ENCODE data around the gene USP40.

Gene USP40

GRCh38 chr2:233486778-233487552, 79.6 kb downstream of the USP40 start:
- H3K36me3 ChIP-seq (ENCODE audit: control insufficient read depth, insufficient read depth, low read length) = peaks cover 18% of the 10 kb centered on the region
- H3K27ac ChIP-seq (ENCODE audit: insufficient read depth, low read depth, low read length, poor library complexity, severe bottlenecking) = no peak overlapping the region
- no peak overlapping the region for H3K4me3 ChIP-seq (ENCODE audit: insufficient read depth, low read depth, low read length)
- 92 to 97% methylated on average over 3 to 4 of the region's 4 CpGs for WGBS, 2 experiments
- H3K9me3 ChIP-seq (ENCODE audit: control insufficient read depth, low read length) = peaks cover 2% of the 10 kb centered on the region
- no peaks in the 10 kb centered on the region for H3K27me3 ChIP-seq (ENCODE audit: control insufficient read depth, insufficient read depth, low read length, poor library complexity, severe bottlenecking)
- no peaks in the 10 kb centered on the region for H3K4me1 ChIP-seq (ENCODE audit: control insufficient read depth, insufficient read depth, low read length)

GRCh38 chr2:233486357-233486756, 80.2 kb downstream of the USP40 start:
- Histone ChIP-seq H3K4me3 (ENCODE audit: insufficient read depth, low read depth, low read length) (no peak overlapping the region), H3K27ac (ENCODE audit: insufficient read depth, low read depth, low read length, poor library complexity, severe bottlenecking) (no peak overlapping the region), H3K9me3 (ENCODE audit: control insufficient read depth, low read length) (peaks cover 2% of the 10 kb centered on the region), H3K36me3 (ENCODE audit: control insufficient read depth, insufficient read depth, low read length) (peaks cover 18% of the 10 kb centered on the region), H3K4me1 (ENCODE audit: control insufficient read depth, insufficient read depth, low read length) (no peaks in the 10 kb centered on the region), H3K27me3 (ENCODE audit: control insufficient read depth, insufficient read depth, low read length, poor library complexity, severe bottlenecking) (no peaks in the 10 kb centered on the region)
- WGBS, 2 experiments = 90 to 91% methylated on average over 4 of the region's 4 CpGs

- 89 to 93% methylated on average over 15 of the region's 15 CpGs for WGBS, 2 experiments
- H3K36me3 ChIP-seq (ENCODE audit: control insufficient read depth, insufficient read depth, low read length) = peaks cover 18% of the 10 kb centered on the region
- H3K9me3 ChIP-seq (ENCODE audit: control insufficient read depth, low read length) = peaks cover 2% of the 10 kb centered on the region
- H3K4me1 ChIP-seq (ENCODE audit: control insufficient read depth, insufficient read depth, low read length) = no peaks in the 10 kb centered on the region
- H3K27me3 ChIP-seq (ENCODE audit: control insufficient read depth, insufficient read depth, low read length, poor library complexity, severe bottlenecking) = no peaks in the 10 kb centered on the region
- no peak overlapping the region for H3K4me3 ChIP-seq (ENCODE audit: insufficient read depth, low read depth, low read length)
- no peak overlapping the region for H3K27ac ChIP-seq (ENCODE audit: insufficient read depth, low read depth, low read length, poor library complexity, severe bottlenecking)
These were observed 80.9 kb downstream of the USP40 start for GRCh38 chr2:233485726-233486125.

DNA sequence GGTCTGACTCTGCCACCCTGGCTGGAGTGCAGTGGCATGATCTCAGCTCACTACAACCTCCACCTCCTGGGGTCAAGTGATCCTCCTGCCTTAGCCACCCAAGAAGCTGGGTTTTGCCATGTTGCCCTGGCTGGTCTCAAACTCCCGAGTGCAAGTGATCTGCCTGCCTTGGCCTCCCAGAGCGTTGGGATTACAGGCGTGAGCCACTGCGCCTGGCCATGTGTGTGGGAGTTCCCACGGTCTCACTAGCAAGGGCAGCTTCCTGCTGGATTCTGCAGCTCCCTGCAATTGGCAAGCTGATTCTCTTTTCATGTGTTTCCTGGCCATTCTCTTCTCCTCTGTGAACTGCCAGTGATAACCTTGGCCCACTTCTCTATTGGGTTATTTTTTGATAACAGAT, 84.0 kb downstream of the USP40 start:
- H3K4me1 ChIP-seq (ENCODE audit: control insufficient read depth, insufficient read depth, low read length) = no peaks in the 10 kb centered on the region
- WGBS, 2 experiments = 88 to 93% methylated on average over 5 of the region's 5 CpGs
- H3K9me3 ChIP-seq (ENCODE audit: control insufficient read depth, low read length) = peaks cover 2% of the 10 kb centered on the region
- no peaks in the 10 kb centered on the region for H3K27me3 ChIP-seq (ENCODE audit: control insufficient read depth, insufficient read depth, low read length, poor library complexity, severe bottlenecking)
- H3K27ac ChIP-seq (ENCODE audit: insufficient read depth, low read depth, low read length, poor library complexity, severe bottlenecking) = no peak overlapping the region
- peaks cover 18% of the 10 kb centered on the region for H3K36me3 ChIP-seq (ENCODE audit: control insufficient read depth, insufficient read depth, low read length)
- no peak overlapping the region for H3K4me3 ChIP-seq (ENCODE audit: insufficient read depth, low read depth, low read length)

DNA sequence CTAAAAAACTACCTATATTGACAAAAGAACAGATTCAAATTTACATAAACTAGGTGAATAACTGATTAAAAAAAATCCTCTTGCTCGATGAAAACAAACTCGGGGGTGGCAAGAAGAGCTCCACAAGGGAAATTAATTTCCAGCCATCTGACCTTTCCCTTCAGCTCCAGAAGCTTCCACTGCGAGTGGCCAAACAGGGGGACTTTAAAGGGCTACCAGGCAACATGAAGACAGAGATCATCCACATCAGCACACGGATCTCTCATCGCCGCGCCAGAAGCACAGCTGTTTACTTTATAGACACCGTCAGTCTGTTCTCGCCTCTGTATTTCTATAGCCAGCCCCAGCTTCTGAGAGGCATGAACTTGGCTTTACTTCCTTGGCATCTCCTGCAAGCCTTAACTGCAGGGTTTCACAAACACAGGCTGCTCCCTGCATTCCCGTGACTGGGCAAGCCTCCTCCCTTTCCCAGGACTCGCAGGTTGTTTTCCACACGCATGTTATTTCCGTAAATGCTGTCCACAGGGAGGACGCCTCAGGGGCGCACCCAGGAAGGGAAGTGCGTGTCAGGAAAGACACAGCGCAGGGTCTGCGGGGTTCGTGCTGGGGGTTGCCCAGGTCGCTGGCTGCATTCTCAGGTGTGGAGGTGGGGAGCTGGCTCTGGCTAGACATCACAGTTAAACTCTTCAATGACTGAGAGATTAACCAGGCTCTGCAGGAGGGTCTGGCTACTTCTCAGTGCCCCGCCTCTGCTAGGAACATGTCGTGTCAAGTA, 85.0 kb downstream of the USP40 start:
- 93 to 94% methylated on average over 21 to 22 of the region's 22 CpGs for WGBS, 2 experiments
- no peaks in the 10 kb centered on the region for H3K27me3 ChIP-seq (ENCODE audit: control insufficient read depth, insufficient read depth, low read length, poor library complexity, severe bottlenecking)
- peaks cover 18% of the 10 kb centered on the region for H3K36me3 ChIP-seq (ENCODE audit: control insufficient read depth, insufficient read depth, low read length)
- no peaks in the 10 kb centered on the region for H3K4me1 ChIP-seq (ENCODE audit: control insufficient read depth, insufficient read depth, low read length)
- H3K4me3 ChIP-seq (ENCODE audit: insufficient read depth, low read depth, low read length) = no peak overlapping the region
- H3K9me3 ChIP-seq (ENCODE audit: control insufficient read depth, low read length) = peaks cover 2% of the 10 kb centered on the region
- H3K27ac ChIP-seq (ENCODE audit: insufficient read depth, low read depth, low read length, poor library complexity, severe bottlenecking) = no peak overlapping the region

DNA sequence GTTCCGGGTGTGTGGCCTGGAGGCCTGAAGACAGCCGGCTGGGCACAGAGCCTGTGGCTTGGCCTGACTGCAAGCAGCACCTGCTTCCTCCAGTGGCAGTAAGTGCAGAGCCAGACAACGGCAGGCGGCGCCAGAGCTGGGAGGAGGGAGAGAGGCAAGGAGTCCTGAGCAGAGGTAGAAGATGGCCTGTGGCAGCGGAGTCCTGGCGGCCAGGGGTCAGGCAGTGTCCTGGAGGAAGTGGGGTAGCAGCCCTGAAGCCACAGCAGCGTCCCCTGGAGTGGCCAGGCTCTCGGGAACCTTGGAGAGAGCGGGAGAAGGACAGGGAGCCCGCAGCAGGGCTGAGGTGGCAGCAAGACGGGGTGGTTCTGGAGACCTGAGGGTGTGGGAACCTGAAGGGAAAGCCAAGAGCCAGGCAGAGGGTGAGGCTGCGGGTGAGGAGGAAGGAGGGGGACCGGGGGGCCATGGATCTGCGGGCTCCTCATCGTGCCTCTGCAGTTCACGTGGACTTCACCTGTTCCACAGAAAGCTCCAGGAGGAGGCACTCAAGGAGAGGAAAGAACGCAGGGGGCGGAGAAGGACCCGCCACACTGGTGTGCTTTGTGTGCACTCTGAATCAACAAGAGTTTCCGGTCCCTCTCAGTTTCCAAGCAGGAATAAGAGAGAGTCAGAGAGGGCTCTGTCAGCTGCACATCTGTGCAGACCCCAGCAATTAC, 85.9 kb downstream of the USP40 start:
- 90% methylated on average over 21 of the region's 21 CpGs for WGBS, 2 experiments
- H3K9me3 ChIP-seq (ENCODE audit: control insufficient read depth, low read length) = peaks cover 2% of the 10 kb centered on the region
- no peak overlapping the region for H3K27ac ChIP-seq (ENCODE audit: insufficient read depth, low read depth, low read length, poor library complexity, severe bottlenecking)
- no peaks in the 10 kb centered on the region for H3K4me1 ChIP-seq (ENCODE audit: control insufficient read depth, insufficient read depth, low read length)
- peaks cover 18% of the 10 kb centered on the region for H3K36me3 ChIP-seq (ENCODE audit: control insufficient read depth, insufficient read depth, low read length)
- H3K27me3 ChIP-seq (ENCODE audit: control insufficient read depth, insufficient read depth, low read length, poor library complexity, severe bottlenecking) = no peaks in the 10 kb centered on the region
- no peak overlapping the region for H3K4me3 ChIP-seq (ENCODE audit: insufficient read depth, low read depth, low read length)

DNA sequence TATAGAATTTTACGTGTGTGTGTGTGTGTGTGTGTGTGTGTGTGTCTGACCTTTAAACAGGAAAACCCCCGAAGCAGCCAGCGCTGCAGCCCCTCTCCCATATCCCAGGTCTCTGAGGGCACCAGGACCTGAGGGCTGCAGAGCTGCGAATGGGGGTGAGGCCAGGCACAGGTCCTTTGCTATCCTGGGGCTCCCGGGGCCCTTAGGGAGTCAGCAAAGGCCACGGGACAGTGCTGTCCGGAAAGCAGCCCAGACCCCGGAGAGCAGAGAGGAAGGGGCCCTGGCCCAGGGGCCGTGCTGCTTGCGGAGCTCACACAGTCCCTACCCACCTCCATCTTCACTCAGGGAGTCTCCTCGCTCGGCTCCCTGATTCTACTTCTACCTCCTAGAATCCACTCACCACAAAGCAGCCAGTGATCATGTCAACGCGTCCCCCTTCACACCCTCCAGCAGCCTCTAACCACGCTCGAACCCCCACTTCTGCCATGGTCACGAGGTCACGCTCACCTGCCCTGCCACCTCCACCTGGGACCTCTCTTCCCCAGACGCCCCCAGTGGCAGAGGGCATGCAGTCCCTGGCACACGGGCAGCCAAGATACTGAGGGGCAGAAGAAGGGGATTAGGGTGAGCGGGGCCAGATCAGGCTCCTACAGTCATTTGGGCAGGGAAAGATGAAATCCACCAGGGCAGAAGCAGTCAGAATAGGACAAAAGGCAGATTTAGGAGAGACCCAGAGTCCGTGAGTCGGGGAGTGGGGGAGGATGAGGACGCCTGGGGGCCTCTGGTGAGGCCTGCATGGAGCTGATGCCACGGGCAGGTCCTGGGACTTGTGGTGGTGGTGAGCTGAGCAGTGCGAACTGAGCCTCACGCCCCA, 86.7 kb downstream of the USP40 start:
- Histone ChIP-seq H3K27ac (ENCODE audit: insufficient read depth, low read depth, low read length, poor library complexity, severe bottlenecking) (no peak overlapping the region), H3K27me3 (ENCODE audit: control insufficient read depth, insufficient read depth, low read length, poor library complexity, severe bottlenecking) (no peaks in the 10 kb centered on the region), H3K4me3 (ENCODE audit: insufficient read depth, low read depth, low read length) (no peak overlapping the region), H3K4me1 (ENCODE audit: control insufficient read depth, insufficient read depth, low read length) (no peaks in the 10 kb centered on the region), H3K9me3 (ENCODE audit: control insufficient read depth, low read length) (peaks cover 2% of the 10 kb centered on the region), H3K36me3 (ENCODE audit: control insufficient read depth, insufficient read depth, low read length) (peaks cover 18% of the 10 kb centered on the region)
- 89 to 90% methylated on average over 27 of the region's 27 CpGs for WGBS, 2 experiments

- no peaks in the 10 kb centered on the region for H3K9me3 ChIP-seq (ENCODE audit: control insufficient read depth, low read length)
- no peaks in the 10 kb centered on the region for H3K27me3 ChIP-seq (ENCODE audit: control insufficient read depth, insufficient read depth, low read length, poor library complexity, severe bottlenecking)
- peaks cover 6% of the 10 kb centered on the region for H3K36me3 ChIP-seq (ENCODE audit: control insufficient read depth, insufficient read depth, low read length)
- H3K4me3 ChIP-seq (ENCODE audit: insufficient read depth, low read depth, low read length) = no peak overlapping the region
- no peaks in the 10 kb centered on the region for H3K4me1 ChIP-seq (ENCODE audit: control insufficient read depth, insufficient read depth, low read length)
- no peak overlapping the region for H3K27ac ChIP-seq (ENCODE audit: insufficient read depth, low read depth, low read length, poor library complexity, severe bottlenecking)
- WGBS, 2 experiments = 94 to 95% methylated on average over 29 of the region's 29 CpGs
These were observed 88.8 kb downstream of the USP40 start for GRCh38 chr2:233477548-233478433.

Measured in ectodermal cell (in vitro differentiated cells).